GM18907 (cell line): ENCODE measurements around the gene DAO.
A peak's percentile ranks its signal among the peaks of the same experiment; 100 is the strongest.
"Not testable (repeated sequence)": the region's sequence is repeated elsewhere in the genome, so short reads cannot be mapped to it uniquely, and the experiment has no call there.

Experiments used
- ATAC-seq: cut with Tn5 transposase; IDR thresholded peaks from one replicate; pipeline ENCODE4 v1.9.1; 2021; ENCODE audit warnings: mild to moderate bottlenecking, moderate library complexity; ENCODE audit not compliant: unreplicated experiment

DAO gene

DNA sequence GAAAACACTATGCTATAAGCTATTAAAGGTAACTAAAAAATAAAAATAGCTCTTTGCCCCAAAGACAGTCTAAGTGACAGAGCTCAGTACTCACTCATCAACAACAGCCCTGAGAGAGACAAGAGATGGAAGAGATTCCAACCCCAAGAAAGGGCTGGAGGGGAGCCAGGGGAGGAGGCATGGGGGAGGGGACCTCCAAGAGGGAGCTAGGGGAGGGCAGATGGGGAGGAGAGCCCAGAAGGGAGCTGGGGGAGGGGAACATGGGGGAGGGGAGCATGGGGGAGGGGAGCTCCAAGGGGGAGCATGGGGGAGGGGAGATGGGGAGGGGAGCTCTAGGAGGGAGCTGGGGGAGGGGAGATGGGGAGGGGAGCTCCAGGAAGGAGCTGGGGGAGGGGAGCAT lies 30.2 kb upstream of the DAO start:
- no peak for ATAC-seq

DNA sequence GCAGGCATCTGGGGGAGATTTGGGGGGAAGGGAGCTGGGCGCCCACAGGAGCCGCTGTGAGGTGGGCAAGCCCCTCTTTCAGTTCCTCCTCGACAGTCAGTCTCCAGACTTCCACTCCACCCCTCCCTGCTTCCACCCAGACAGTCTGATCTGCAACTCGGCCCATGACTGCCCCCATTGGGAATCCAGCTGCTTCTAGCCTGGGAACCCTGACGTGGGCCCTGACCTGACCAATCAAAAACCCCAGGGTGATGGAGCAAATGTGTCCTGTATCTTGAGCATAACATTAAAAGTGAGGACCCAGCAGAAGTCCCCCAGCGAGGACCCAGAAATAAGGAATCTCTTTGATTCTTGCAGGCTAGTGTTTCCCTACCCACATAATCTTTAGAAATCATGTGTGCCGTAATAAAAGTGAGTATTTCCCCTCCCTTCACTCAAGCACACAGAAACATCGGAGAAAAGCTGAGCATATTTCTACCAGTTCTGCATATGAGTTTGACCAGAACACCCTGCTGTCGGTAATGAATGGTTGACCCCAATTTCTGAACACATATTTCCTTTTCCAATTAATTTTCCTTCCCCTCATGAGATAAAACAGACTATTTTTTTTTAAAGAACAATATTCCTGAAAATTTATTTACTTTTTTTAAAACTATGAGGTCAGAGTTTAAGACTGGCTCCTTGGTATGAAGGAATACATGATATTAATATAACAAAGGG lies 28.9 kb upstream of the DAO start:
- peak; percentile 70 for ATAC-seq

DNA sequence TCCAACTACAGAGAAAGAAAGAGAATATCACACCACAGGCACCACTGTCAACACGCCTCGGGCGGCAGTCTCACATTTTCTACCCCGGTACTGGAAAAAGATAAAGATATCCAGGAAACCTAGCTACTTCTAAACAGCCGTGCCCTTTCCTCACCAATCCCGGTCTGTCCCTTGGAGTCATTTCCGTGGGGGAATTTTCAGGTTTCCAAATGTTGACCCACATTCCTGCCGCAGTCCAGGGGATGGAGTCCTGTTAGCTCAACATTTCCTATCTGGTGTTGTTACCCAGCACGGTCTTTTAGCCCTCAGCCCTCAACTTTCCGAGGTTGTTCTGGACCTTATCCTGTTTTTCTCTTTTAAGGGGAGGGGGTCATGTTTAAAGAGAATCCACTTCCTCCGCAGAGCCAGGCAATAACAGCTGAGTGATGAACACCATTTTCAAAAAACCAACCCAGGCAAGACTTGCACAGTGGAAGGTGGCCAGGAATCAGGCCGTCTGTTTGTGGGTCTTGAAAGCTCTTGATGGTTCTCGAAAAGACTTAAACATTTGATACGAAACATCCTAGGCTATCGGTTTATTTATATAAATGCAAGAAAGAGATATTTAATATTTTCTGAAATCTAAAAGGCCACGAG lies 27.1 kb upstream of the DAO start:
- ATAC-seq = no peak

DNA sequence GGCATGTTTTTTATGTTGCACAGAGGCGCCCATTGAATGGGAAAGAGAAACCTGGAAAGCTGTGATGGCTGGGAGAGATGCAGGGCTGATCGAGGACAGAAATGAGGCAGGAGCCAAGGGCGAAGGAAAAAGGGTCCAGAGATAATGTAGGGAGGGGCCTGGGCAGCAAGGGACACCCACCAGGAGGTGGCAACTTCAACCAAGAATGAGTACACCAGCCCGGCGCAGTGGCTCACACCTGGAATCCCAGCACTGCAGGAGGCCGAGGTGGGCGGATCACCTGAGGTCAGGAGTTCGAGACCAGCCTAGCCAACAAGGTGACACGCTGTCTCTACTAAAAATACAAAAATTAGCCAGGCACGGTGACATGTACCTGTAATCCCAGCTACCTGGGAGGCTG lies 26.5 kb upstream of the DAO start:
- no peak for ATAC-seq

DNA sequence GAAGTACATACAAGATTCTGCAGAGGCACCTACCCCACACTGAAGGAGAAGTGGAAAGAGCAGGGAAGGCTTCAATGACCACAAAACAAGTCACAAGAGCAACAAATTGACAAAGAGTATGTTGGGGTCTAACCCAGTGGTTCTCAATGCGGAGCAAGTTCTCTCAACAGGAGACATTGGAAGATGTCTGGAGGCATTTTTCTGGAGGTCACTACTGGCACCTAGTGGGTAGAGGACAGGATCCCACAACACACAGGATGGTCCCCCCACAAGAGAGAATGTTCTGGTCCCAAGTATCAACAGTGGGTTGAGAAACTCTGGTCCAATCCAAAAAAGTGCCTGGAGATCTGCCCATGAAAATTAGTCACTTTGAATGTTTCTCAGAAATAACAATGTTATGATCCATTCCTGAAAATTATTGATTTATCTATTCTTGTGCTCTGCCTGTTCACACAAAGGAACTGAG lies 25.9 kb upstream of the DAO start:
- ATAC-seq = no peak

DNA sequence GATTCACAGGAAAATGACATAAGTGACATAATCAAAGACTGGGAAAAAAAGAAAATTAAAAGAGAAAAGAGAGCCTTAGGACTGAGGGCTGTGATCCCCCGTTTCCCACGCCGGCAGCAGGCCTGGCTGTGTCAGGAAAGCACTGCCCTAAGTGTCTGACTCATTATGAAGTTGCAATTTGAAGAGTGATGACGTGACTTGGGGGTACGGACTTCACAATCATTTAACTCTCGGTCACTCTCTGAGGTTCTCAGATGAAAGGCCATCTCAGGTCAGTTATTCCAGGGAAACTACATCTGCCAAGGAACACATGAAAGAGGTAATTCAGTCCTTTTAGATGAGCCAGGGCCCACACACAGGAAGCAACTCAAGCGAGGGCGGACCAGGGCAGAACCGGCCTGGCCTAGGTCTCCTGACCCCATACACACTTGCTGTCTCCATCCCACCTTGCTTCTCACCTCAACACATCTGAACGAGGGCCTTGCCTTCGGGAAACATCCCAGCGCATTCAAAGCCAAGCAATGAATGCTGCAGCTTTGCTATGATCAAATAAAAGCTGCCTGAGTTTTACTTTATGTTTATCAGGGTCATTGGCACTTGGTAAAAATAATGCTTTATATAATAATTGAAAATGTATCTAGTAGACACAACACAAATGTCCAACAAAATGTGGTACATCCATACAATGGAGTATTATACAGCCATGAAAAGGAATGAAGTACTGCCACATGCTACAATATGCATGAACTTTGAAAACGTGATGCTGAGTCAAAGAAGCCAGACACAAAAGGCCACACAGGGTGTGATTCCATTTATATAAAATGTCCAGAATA lies 25.2 kb upstream of the DAO start:
- ATAC-seq = no peak

DNA sequence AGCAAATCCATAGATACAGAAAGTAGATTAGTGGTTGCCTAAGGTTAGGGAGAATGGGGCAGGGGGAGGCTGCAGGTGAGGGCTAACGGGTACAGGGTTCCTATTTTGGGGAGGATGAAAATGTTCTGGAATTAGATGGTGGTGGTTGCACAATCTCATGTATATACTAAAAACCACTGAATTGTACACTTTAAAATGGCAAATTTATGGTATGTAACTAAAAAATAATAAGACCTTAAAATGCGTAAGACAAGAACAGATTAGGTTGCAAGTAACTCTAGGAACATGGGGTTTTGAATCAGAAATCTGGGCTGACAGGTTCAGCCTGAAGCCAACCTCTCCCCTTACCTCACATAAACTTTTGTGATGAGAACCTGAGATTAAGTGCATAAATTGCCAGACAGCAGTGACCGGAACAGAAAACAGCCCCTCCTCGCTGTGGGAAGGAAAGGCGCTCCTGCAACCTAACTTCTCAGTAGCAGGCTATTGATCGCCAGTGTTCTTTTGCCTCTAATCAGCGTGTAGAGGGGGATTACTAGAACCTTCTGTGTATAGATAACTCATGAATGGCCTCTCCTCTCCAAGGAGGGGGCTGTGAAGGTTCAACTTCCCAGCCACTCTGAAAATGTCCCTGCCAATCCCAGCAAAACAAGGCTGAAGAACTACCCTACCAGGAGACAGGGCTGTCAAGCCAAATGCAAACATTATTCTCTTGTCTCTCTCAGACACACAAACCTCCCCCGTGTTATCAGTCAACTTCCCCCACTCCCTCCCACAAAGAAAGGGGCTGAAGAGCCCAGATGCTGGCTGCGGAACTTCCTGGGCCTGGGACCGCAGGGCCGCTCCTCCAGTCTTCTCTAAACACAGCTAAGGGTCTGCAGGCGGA lies 24.4 kb upstream of the DAO start:
- ATAC-seq = no peak

DNA sequence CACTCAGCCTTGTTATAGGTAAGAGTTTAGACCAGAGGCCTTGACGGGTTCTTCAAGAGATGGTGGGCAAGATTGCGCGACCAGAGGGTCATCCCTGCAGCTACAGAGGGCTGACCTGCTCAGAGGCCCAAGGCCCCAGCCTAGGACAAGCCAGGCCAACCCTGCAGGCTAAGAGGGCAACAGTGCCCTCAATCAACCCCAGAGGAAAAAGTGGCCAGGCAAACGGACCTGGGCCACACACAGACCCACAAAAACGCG lies 23.8 kb upstream of the DAO start:
- ATAC-seq = no peak

DNA sequence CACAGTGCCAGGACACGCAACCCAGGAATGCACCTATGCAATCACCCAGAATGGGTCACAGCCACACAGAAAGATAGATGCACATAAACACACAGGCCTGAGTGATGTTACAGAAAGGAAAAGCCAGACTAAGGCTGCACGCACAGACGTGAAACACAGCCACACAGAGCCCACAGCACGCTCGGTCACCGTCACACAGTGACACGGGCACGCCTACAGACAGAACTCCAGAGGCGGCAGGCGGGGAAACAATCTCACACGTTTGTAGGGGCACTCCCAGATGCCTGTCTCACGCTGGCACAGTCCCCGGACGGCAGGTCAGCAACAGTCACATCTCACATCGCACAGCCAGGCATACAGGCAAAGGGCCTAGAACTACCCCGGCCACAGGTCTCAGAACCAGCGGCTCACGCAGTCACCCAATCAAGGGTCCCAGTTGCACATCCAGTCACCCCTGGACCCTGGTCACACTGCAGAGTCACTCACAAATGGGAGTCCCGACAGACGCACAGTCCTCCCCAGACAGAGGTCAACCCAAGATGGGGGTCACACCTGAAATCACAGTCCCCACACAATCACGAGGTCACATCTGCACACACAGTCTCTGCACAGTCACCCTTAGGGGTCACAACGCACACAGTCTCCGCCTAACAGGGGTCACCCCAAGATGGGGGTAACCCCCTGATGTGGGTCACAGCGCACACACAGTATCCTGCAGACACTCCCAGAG lies 23.3 kb upstream of the DAO start:
- peak; percentile 34 for ATAC-seq

DNA sequence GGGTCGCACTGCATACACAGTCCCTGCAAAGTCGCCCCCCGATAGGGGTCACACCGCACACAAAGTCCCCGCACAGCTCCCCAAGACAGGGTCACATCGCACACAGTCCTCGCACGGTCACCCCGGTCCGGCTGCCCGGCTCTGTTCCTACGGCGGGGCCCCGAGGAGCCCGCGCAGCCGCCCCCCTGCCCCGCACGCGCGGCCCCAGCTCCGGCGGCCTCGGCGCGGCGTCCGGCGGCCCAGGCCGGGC lies 22.8 kb upstream of the DAO start:
- ATAC-seq = peak; percentile 24

DNA sequence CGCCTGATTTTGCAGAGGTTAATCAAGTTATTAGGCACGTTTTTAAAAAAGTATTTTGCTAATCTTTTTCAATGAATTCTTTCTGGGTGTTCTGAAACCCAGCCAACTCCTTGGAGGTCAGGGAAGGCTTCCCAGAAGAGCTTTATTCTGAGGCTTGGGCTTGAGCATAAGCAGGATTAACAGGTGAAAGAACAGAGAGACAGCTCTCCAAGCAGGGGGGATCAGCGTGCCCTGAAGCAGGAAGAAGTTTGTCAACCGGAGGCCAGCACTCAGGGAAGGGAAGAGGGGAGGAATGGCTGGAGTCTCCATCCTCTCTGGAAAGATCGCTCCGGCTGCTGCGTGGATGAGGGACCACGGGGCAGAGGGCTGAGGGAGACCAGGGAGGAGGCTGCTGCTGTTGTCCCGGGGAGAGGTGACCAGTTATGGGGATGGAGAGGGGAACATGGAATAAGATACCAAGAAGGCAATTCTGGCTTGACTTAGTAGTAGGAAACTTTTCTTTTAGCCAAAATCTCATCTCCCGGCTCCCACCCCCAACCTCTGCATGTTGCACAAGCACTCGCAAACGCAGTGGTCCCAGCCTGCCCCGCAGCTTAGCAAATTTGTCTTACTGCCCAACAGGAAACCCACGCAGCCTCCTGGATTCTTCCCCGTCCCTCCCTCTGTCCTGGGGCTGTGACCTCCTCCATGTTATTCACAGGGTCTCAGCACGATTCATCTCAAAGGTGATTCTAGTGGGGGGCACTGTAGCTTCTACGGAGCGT lies 21.4 kb upstream of the DAO start:
- no peak for ATAC-seq

DNA sequence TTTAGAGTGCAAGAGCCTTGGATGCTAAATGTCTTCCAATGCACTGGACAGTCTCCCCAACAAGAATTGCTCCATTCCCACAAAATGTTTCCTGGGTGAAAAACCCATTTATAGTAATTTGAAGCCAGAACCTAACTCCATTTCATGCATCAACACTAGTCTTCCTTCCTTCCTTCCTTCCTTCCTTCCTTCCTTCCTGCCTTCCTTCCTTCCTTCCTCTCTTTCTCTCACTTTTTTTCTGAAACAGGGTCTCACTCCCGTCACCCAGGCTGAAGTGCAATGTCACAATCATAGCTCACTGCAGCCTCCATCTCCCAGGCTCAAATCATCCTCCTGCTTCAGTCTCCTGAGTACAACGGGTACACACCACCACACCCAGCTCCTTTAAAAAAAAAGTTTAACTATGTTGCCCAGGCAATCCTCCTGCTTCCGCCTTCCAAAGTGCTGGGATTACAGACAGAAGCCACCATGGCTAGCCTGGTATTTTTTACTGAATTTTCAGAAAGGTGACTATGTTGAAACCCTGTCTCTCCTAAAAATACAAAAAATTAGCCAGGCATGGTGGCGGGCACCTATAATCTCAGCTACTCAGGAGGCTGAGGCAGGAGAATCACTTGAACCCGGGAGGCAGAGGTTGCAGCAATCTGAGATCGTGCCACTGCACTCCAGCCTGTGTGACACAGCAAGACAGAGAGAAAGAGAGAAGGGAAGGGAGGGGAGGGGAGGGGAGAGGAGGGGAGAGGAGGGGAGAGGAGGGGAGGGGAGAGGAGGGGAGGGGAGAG lies 20.6 kb upstream of the DAO start:
- not testable (repeated sequence) for ATAC-seq

DNA sequence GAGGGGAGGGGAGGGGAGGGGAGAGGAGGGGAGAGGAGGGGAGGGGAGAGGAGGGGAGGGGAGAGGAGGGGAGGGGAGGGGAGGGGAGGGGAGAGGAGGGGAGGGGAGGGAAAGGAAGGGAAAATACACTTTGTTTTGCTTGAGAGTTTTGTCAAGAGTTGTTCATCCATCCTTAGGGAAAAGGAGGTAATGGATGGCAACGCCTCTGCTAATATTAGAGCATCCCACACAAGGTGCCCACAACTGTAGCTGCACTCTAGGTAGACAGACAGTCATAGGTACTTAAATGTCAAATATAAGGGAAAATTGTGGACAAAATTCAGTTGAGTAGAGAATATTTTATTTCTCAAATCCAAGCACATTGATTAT lies 20.0 kb upstream of the DAO start:
- ATAC-seq = no peak

DNA sequence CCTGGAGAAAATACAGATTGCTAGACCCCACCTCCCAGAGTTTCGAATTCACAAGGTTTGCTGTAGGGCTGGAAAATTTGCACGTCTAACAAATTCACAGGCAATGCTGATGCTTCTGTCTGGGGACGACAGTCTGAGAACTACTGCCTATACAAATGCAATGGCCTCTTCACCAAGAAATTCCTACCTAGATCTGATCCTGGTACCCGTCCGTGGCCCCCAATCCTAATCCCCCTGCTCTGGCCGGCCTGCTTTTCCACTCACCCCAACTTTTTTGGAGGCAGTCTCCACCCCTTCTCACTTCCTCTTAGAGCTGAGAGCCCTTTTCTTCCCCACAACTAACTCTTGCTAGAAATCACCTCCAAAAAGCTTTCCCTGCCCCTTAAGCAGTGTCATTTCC lies 19.4 kb upstream of the DAO start:
- ATAC-seq = no peak

DNA sequence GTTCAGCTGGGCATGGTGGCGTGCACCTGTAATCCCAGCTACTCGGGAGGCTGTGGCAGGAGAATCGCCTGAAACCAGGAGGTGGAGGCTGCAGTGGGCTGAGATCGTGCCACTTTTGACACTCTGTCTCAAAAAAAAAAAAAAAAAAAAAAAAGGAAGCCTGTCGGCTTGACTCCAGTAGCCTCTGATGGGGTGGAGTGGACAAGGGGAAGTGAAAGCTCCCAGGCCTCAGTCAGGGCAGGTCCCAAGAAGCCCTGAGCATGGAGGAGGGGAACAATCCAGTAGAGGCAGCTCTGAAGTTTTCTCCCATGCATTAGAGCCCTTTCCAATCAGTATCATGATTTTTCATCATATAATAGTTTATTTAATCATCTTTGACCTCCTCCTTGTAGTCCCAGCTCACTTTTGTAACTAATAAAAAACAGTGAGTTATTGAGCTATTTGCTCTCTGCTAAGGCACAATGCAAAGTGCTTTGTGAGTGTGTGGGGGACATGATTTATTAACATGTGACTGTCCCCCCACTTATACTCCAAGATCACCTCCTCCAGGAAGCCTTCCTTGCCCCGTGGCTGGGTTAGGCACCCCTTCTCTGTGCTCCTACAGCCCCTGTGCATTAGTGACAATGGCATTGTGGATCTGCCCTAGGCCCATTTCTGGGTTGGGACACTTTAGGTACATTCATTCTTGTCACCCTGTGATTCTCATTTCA lies 17.9 kb upstream of the DAO start:
- peak; percentile 31 for ATAC-seq

DNA sequence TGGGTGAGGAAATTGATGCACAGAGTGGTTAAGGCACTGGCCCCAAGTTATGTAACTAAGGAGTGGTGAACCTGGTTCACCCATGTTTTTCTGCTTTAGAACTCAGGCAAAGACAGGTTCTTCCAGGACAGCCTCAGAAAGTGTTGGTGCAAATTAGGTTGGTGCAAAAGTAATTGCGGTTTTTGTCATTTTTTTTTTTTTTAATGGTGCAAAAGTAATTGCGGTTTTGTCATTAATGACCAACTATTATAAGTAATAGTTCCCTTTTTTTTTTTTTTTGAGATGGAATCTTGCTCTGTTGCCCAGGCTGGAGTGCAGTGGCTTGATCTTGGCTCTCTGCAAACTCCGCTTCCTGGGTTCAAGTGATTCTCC lies 17.3 kb upstream of the DAO start:
- ATAC-seq = no peak

DNA sequence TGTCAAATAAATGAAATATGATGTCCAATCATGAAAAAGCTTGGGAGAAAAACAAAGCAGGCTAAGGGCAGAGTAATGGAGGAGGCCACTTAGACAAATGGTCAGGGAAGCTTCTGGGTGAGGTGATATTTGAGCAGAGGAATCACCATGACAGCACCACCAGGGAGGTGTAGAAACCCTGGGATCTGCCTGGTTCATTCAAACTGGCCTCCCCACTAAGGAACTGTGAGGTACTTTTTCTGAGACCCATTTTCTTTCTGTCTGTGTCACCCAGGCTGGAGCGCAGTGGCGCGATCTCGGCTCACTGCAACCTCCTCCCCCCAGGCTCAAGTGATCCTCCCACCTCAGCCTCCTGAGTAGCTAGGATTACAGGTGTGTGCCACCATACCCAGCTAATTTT lies 14.7 kb upstream of the DAO start:
- no peak for ATAC-seq

DNA sequence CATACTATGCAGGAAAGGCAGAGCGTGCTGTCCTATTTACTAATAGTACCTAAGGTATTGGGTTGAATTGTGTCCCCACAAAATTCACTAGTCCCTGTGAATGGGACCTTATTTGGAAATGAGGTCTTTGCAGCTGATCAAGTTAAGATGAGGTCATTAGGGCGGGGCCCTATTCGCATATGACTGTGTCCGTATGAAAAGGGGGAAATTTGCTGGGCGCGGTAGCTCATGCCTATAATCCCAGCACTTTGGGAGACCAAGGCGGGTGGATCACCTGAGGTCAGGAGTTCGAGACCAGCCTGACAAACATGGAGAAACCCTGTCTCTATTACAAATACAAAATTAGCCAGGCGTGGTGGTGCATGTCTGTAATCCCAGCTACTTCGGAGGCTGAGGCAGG lies 13.8 kb upstream of the DAO start:
- not testable (repeated sequence) for ATAC-seq

DNA sequence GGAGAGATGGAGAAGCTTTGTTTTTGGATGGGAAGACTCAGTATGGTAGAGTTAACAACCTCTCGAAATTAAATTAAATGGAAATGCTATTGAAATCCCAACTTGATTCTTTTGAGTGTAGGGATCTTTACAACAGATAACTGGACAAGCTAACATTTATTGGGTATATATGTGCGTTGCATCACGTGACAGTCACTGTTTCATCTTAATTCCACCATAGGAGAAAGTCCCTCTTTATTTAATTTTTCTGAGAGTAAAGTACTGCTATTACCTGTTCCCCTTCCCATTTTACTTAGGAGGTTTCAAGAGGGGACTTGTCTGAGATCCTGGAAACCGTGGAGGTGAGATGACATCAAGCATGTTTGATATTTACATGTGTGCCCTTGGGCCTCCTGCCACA lies 11.1 kb upstream of the DAO start:
- no peak for ATAC-seq
